GM15510 (cell line): ENCODE data around the gene MGP.

Experiments used
- POLR2A ChIP-seq: IDR thresholded peaks from 3 replicates; pipeline ENCODE4 v1.6.1; 2011; ENCODE audit warnings: borderline replicate concordance; ENCODE audit not compliant: insufficient read length; ENCODE audit errors: extremely low read depth

The MGP gene

GRCh38 chr12:14910090-14910915 lies 24.6 kb upstream of the MGP start:
- TF ChIP-seq POLR2A: no peak

DNA sequence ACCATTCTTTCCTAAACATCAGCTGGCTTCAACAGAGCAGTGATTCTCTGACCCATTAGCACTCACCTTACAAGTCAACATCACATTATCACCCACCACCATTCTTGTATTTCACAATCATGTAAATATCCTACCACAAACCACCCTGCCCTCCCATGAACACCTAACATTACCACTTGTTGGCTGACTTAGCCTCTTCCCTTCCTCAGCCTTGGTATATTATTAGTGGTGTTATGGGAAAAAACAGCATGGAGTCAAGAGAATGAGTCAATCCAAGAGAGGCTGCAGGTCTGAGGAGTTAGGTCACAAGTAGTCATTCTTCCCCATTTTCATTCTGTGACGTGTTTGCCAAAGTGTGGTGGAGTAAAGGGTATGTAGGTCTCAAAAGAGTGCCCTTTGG lies 22.3 kb upstream of the MGP start:
- TF ChIP-seq POLR2A: no peak

DNA sequence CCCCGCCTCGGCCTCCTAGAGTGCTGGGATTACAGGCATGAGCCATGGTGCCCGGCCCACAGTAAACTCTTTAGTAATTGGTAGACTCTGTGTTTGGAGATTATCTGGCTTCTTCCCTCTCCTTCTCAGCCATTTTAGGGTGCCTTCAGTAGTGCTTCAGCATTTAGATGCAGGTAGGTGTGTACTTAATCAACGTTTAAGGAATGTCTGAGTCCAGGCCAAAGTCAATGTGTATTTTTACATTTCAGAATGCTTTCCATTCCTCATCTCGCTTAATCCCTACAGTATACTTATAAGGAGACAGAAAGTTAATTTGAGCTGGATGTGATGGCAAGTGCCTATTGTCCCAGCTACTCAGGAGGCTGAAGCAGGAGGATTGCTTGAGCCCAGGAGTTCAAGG lies 20.5 kb upstream of the MGP start:
- no peak for TF ChIP-seq POLR2A

GRCh38 chr12:14905269-14906004 lies 19.8 kb upstream of the MGP start:
- no peak for TF ChIP-seq POLR2A

GRCh38 chr12:14904854-14905253 lies 19.2 kb upstream of the MGP start:
- no peak for TF ChIP-seq POLR2A

DNA sequence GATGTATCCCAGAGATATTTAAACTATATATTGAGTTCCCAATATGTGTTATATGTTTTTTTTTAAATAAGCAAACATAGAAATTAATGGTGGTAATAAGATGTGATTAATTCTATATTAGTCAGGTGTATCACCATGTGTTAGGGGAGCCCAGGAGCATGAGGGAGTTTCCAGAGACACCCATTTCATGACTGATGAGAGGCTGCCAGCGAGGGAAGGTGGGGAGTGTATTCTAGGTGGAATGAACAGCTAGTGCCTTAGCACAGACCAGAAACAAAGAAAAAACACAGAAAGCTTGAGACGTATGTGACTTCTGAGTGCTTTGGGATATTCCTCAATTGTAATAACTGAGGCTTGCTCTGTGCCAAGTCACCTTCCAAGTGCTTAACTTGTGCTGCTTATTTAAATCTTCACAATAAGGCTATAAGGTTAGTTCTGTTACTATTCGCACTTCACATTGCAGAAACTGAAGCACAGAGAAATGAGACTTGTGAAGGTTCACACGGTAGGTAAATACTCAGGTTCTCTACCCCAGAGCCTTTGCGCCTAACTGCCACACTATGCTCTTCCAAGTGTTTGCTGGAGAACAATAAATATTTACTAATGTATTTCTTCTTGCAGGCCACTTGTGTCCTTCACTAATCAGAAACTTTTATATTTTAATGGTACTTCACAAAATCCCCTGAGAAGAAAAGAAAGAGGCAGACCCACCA lies 17.9 kb upstream of the MGP start:
- TF ChIP-seq POLR2A: no peak

GRCh38 chr12:14902465-14902864 lies 16.8 kb upstream of the MGP start:
- no peak for TF ChIP-seq POLR2A

GRCh38 chr12:14901228-14901562 lies 15.5 kb upstream of the MGP start:
- TF ChIP-seq POLR2A: no peak

GRCh38 chr12:14900521-14901227 lies 15.0 kb upstream of the MGP start:
- TF ChIP-seq POLR2A: no peak

DNA sequence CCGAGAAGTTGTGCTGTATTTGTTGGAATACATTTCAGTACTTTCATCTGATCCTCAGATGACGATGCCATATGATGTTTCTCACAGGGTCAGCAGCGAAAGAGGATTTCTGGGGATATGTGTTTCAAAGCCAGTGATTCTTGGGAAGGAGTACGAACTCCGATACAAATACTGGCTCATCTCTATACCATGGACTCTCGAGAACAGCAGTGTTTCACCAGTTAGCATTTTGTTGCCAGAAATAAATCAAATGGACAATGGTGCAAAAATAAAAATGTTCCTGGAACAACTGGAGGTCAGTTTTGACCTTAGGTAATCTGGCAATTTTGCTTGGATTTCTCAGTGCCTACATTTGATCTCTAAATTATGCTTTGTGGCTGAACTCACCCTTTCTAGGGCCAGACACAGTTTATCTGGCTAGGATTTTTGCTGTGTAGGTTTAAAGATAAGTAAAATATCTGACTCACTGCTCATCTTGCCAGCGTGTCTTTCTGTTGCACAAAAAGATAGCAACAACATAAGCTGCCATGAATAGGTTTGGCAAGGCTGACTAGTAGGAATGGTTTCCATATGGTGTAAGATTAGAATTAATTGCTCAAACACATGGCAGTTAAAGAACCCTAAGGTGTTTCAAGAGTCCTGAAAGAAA lies 11.0 kb upstream of the MGP start:
- TF ChIP-seq POLR2A: no peak

GRCh38 chr12:14893506-14894250 lies 8.0 kb upstream of the MGP start:
- TF ChIP-seq POLR2A: no peak

GRCh38 chr12:14892726-14893505 lies 7.3 kb upstream of the MGP start:
- no peak for TF ChIP-seq POLR2A

DNA sequence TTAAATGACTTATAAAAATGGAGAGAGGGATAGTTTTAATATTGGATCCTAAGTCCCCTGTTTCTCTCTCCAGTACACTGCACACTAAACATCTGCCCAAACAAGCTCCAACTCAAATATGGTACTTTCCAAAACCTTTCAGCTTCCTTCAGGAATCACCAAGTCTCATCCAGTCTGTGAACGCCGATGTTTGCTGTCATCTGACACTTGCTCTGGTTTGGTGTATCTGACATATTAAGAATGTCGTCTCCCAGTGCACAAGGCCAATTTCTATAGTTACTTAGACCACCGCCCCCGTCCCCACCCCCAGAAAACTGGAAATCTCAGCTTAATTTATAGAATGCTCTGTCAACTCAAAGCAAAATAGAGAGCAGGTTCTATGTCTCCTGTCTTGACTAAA lies 5.0 kb upstream of the MGP start:
- TF ChIP-seq POLR2A: no peak

GRCh38 chr12:14886271-14886670 lies 617 bp upstream of the MGP start:
- TF ChIP-seq POLR2A: no peak

- no peak for TF ChIP-seq POLR2A
Measured at GRCh38 chr12:14884458-14884878, 1.2 kb downstream of the MGP start.
